HL-60/S4 treated with phorbol 12-myristate 13-acetate at 8.2 ng/mL for 4 days and 3 days (cell line): ENCODE measurements around the gene ZFAND3.

Experiments used
- in situ Hi-C: fragments of 300-500 bp; cut with MboI; formaldehyde crosslinking; loops from 2 replicates; pipeline ENCODE4 v1.15.0; 2022; ENCODE audit warnings: low sequenced_read_pairs

The ZFAND3 gene, protein sequence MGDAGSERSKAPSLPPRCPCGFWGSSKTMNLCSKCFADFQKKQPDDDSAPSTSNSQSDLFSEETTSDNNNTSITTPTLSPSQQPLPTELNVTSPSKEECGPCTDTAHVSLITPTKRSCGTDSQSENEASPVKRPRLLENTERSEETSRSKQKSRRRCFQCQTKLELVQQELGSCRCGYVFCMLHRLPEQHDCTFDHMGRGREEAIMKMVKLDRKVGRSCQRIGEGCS

DNA sequence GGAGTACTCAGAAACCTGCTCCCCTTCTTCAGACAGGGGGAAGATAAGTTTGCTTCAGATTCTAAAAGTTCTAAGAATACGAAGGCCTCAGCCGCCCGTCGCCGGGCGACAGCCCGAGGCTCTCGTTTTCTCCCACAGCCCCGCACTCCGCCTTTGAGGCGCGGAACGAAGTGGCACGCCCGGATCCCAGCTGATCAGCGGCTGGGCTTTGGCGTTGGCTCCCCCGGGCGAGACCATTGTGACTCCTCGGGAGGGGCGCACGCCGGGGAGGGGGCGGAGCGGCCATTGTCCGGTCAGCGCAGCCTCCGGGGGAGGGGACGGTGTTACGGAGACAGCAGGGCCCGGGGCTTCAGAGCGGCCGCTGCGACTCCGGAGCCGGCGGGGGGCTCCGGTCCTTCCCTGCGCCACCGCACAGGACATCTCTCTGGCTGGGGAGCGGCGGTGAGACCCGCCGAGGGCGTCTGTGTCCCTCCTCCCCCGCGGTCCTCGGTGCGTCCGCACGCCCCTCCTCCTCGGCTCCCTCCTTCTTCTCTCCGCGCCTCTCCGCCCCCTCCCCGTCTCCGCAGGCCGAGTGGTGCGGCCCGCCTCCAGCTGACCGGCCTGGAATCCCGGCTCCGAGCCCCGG lies at the start of gene ZFAND3:
Gene ZFAND3, plus strand, starts transcription at position 551 of the 625 bp plus-strand sequence. CDS start 219 bp downstream, outside the sequence.
- in situ Hi-C loops = no loop called here

DNA sequence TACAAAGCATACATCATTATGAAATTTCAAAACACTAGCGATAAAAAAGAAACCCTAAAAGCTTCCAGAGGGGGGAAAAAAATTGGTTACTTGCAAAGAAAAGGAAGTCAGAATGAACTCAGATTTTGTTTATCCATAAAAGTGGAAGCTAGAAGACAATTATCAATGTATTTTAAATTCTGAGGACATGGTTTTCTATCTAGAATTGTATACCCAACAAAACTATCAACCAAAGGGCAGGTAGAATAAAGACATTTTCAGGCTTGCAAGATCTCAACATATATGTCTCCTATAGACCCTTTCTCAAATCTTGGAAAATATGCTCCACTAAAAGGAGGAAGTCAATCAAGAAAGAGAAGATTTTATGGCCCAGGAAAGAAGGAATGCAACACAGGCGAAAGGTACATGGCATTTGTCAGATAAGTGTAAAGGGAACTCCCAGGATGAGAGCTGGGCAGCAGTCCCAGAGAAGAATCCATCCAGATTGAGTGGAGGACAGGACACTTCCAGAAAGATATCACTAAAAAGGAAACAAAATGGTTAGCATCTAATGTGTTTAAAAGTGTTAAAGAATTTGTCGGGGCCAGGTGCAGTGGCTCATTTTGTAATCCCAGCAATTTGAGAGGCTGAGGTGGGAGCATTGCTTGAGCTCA lies 45.4 kb upstream of the ZFAND3 start:
- in situ Hi-C loops = no loop called here

DNA sequence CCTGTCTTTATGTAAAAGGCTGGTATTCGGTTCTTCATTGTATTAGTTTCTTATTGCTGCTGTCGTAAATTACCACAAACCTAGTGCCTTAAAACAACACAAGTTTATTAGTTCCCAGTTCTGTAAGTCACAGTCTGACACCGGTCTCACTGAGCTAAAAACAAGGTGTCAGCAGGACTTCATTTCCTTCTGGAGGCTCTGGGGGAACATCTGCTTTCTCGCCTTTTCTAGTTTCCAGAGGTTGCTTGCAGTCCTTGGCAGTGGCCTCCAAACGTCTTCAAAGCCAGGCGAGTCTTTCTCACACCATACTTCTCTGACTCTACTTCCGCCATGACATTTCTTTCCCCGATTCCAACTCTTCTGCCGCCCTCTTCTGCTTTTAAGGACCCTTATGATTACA lies 43.0 kb upstream of the ZFAND3 start:
- in situ Hi-C loops = no loop called here

DNA sequence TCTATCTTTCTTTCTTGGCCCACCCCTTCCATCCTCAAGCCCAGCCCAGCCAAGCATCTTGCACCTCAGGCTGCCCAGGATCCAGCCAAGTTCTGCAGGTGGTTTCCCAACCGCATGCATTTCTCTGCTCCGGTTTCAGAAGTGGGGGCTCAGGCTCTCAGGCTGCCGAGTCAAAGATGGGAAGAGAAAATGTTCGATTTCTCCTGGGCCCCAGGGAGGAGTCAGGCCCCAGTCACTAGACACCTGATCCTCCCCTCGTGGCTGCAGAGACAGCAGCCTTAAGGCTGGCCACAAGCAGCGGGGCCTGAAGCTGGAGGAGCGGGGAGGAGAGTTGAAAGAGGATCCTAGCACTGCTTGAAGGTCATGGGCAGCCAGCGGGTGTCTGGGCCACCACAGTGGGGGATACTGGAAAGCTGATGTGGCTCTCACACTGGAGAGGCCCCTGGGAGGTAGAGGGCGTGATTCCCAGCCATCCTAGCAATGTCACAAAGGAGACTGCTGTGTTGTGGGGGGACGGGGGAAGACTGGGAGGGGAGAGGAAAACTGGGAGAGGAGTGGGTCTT lies 42.2 kb upstream of the ZFAND3 start:
- in situ Hi-C loops = no loop called here

DNA sequence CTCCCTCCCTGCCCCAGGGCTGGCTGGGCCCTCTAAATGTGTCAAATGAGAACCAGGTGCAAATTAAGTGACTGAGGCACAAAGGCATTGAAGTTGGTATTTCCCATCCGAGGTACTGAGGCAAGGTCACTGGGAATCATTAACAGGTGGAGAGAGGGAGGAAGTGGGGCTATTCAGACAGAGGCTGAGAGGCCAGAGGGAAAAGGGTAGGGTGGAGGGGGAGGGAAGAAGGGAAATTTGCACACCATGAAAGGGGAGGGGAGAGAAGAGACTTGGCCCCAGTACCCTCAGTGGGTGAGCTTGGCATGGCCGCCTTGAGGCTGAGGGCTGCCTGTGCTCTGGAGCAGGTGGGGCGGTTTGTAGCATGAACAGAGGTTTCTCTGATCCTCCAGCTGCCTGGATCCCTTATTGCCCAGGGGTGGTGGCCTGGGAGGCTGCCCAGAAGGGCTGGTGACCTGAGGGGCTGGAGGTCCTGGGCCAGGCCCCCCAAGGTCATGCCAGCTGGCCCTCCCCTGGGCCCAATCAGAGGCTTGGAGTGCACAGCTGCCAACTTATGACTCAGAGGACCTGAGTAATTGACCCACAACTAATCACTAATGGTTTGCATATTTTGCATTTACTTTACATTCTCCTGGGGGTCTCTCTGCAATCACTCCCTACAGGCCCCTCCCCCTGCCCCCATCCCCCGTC lies 40.3 kb upstream of the ZFAND3 start:
- in situ Hi-C loops = no loop called here

DNA sequence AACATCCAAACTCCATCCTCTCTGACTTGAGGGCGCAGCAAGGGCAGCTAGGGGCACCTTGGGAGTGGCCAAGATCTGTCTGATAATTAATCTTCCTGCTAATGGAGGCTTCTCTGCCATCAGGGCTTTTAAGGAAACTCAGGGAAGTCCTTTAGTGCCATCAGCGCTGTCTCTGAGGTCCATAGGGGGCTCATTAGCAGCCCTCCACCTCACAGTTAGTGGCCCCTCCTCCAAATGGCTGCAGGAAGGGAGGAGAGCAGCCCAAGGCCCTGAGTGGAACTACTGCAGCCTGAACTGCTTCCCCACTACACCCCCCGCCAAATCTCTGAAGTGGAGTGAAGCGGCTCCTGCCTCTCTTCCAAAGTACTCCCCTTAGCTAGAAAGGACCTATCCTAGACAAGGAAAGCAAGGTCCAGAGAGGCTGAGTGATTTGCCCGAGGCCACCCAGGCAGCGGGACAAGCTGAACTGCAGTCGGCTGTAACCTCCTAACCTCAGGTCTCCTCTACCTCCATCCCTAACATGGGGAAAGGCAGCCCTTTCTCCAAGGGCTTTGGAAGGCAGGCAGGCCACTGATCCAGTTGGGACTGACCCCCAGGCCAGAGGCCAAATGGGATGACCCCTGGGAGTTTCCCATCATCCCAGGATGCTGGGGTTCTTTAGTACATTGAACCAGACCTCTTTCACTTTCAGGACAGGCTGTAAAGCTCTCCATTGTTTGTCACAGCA lies 39.5 kb upstream of the ZFAND3 start:
- in situ Hi-C loops = no loop called here

DNA sequence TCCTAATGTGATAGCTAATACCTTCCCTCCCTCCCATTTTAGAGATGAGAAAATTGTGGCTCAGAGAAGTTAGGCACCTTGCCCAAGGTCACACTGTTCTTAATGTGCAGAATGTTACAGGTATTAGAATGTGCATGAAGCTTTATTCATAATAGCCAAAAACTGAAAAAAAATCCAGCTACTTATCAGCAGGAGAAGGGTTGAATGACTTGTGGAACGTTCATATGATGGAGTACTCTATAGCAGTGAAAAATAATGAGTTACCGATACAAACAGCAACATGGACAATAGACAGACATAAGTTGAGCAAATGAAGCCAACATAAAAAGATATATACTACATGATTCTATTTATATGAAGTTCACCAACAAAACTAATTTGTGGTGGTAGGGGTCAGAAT lies 37.7 kb upstream of the ZFAND3 start:
- in situ Hi-C loops = no loop called here

DNA sequence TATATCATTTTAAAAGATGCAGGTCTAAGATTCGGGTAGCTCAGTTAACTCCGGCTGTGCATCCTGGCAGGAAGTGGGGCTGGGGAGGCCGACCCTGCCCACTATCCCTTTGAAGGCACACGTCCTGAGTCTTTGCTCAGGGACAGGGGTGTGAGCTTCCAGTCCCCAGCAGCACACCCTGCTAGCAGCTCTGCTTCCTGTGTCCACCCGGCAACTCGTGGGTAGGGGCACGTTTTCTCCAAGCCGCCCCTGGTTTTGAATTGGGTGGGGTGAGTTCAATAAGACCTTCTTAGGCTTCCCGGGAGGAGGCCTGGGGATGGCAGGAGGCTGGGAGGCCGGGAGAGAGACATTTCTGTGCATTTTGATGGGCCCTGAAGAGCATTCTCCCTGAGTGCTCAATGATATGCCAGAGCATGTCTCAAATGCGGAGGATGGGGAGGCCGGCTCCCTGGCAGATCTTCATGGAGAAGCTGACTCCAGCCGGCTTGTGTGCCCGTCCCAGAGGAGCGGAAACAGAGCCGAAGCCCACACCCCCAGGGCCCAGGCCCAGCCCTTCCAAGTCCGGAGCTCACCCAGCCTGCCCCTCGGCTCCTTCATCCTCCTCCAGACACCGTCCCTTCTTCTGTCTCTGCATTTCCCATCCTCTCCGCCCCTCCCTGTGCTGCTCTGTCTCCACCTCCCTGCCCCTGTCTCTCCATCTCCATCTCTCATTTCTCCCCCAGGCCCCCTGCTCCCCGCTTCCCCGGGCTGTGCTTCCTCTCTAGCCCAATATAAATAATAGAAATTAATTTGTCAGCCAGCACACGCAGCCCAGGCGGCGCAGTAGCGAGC lies 36.3 kb upstream of the ZFAND3 start:
- in situ Hi-C loops = no loop called here

DNA sequence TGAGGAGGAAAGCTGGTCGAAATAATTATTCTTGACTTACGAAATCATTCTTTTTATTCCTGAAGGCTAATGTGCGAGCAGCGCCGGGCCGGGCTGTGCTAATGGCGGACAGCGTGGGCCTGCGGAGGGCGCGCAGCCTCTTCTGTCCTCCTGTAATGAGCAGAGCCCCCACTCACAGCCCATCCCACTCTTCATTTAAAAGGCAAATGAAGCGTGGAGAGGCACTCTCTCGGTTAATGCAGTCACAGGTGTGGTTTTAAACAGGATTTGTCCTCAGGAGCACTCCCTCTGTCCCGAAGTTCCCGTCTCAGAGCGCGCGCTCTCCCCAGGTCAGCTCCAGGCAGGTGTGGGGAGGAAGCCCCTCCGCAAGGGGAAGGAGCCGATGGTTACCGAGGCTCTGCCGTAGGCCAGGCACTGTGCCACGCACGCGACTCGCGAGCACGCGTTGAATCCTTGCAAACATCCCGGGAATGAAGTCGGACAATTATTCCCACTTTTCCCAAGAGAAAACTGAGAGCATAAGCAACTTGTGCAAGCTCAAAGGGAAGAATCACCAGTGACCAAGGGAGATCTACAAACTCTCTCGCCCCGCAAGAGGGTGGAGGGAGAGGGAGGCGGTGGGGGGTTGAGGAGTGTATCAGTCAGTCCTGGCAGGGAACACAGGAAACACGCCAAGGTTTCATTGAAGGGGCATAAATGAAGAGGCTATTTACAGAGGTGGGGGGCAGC lies 35.5 kb upstream of the ZFAND3 start:
- in situ Hi-C loops = no loop called here

DNA sequence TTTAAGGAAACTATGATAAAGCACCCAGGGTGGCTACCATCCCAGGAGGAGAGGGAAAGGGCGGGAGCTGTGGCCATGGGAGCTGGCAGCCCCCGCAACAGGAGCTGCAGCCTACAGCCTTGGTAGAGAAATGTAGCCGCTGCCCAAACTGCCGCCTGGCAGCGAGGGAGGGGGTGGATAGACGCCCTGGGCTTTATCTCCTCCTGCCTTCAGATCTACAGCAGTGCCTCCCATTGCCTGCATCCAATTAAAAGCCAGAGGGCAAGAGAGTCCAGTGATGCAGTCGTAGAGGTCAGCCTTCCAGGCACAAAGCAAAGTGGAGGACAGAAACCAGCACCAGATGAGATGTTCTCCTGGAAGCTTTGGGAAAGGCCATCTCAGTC lies 35.0 kb upstream of the ZFAND3 start:
- in situ Hi-C loops = no loop called here

DNA sequence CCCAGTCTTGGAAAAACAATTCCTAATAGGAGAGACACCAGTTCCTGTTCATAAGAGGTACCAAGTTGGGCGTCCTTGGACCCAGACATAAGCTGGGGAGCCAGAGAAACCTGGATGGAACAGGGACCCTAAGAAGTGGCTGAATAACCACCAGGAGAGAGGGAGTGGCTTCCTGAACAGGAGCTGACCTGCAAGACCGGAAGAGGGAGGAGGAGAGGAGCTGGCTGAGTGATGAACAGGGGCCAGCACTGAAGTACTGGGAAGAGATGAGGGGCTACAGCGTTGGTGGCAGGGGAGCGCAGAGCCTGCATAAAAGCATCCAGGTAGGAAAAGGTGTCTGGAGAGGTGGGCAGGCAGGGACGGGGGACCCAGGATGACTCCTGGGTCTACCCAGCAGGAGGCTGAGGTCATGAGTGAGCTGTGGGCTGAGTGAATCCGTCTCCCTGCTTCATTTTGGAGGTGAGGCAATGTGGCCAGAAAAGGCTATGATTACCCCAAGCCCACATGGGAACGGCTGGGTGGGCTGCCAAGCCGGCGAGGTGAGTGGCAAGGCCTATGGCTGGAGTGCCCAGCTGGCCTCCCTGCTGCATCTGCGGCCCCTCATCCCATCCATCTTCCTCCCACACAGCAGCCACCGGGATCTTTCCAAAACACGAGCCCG lies 34.4 kb upstream of the ZFAND3 start:
- in situ Hi-C loops = no loop called here

DNA sequence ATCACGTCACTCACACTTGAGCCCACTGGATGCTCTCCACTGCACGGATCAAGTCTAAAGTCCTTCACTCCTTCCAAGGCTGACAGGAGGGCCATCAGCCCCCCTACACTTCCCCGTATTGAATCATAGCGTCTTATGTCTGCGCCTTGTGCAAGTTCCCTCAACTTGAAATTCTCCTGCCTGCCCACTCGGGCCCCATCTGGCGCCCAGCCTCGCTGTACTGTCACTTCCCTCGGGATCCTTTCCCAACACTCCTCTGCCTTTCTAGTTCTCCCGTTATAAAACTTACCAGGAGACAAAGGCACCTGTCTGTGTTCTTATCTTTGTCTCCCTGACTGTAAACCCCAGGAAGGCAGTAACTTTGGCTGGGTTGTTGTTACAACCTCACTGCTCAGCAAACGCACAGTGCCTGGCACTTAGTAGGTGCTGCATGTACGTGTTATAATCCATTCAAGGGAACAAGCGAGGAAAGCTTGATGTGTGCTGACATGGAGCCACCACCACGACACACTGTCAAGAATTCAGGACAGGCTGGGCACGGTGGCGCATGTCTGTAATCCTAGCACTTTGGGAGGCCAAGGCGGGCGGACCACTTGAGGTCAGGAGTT lies 33.8 kb upstream of the ZFAND3 start:
- in situ Hi-C loops = no loop called here

DNA sequence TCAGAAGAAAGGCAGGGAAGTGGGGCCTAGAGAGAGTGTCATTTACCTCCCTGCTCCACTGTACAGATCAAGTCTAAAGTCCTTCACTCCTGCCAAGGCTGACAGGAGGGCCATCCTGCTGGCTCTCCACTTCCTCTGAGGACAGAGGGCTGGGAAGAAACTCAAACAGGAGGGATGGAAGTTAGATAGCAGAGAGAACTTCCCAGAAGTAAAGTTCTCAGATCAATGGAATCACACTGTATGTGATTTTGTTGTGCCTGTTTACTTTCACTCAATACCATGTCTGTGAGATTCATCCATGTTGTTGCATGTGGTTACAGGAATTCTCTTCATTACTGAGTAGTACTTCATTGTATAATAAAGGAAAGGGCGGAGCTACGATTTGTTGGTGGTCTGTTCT lies 32.3 kb upstream of the ZFAND3 start:
- in situ Hi-C loops = no loop called here

DNA sequence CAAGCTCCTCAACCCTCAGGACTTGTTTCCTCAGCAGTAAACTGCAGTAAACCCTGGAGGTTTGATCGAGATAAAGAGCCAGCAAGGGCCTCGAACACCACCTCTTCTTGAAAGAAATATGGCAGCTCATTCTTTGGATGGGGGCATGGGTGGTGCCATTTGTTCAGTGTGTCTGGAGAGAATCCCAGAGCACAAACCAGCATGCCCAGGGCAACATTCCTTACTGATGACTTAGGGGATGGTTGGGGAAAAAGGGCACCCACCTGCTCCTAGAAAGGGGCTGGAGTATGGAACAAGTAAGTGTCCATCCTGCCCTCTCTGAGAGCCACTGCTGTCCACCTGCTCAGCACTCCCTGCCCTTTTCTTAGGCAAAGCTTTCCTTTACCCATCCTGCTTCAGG lies 31.3 kb upstream of the ZFAND3 start:
- in situ Hi-C loops = no loop called here

DNA sequence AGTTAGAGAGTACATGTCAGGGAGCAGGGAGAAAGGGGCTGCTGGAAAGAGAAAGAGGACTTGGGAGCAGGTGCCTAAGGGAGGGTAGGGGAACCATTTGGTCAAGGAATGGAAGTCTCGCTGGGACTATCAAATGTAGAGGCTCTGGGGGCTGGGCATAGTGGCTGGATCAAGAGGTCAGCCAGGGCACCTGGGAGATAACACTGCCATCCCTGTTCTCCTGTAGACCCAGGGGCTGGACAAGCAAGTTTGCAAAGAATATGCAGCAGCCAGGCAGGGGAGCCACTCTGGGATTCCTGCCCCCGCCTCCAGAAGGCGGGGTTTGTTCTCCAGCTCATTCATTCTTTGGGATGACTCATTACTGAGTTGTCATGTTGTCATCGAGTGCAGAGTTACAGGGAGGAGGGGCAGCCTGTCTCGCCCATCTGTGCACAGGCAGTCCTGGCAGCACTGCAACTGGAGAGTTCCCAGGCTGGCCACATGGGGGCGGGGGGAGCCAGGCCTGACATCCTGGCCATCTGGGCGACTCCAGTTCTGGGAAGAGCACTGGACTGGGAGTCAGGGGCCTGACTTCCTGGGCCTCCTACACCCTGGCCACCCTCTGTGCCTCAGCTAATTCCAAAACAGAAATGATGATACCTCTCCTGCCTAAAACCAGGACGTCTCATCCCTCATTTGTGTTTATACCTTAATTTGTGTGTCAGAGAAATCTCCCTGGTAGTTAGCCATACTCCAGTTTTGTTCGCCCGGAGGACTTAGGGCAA lies 28.2 kb upstream of the ZFAND3 start:
- in situ Hi-C loops = no loop called here

DNA sequence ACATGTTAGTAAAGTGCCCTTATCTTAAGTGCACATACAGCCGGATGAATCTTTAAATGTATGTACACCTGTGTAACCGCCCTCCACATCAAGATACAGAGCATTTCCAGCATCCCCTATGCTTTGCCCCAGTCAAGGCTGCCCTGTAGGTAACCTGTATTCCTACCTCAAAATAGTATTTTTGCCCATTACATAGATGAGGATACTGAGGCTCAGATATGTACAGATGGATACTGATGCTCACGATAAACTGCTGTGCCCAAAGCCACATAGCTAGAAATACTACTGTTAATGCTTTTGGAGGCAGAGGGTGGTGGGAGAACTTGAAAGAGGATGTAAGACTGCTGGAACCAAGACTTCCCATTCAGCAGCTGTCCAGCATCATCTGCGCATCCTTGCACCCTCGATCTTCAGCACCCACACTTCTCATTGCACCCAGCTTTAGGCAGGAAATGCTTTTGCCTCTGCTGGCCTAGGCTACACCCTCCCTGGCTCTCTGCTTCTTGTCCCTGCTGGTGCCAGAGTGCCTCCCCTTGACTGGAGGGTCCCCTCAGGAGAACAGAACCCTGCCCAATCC lies 27.0 kb upstream of the ZFAND3 start:
- in situ Hi-C loops = no loop called here

DNA sequence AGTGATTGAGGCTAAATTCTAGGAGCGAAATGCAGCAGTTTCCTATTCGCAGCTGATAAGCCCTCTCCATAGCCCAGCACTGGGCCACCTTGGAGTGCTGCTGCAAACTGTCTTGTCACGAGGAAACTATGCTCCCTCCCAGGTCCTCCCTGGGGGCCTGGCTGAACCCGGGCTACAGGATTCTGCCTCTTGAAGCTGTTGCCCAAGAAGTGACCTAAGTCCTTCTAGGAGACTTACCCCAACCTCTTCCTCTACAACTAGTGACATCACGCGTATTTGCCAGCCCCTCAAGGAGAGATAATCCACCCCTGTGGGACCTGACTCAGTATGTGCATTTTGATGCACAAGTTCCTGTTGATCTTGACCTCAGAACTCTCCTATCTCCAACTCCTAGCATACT lies 26.5 kb upstream of the ZFAND3 start:
- in situ Hi-C loops = no loop called here
